Liver (tissue), 9 donors: Measurements from ENCODE around the gene FDX1. TPM values are rescaled to one million over a fixed set of nuclear protein-coding genes. Genes with fewer than 3 reads are reported as not detected.

Source experiments
- DNase-seq: peaks from one replicate; pipeline ENCODE4 v3.0.0-alpha.2; 2017; ENCODE audit warnings: low spot score
- H3K27ac ChIP-seq, 2 donors: one replicate each; pipeline ENCODE4 v1.7.0; 2013; ENCODE audit warnings: inconsistent platforms in 2 of 2, low read length in 2 of 2, control low read depth in 1 of 2, low read depth in 1 of 2, mild to moderate bottlenecking in 1 of 2
- H3K27me3 ChIP-seq, 4 donors: one replicate each; pipeline versions ENCODE4 v1.6.1 to v1.7.0; 2013; ENCODE audit warnings: low read length in 3 of 4, inconsistent platforms in 1 of 4, mild to moderate bottlenecking in 1 of 4, moderate library complexity in 1 of 4; ENCODE audit not compliant: control insufficient read depth in 4 of 4, insufficient read depth in 4 of 4
- H3K36me3 ChIP-seq, 4 donors: one replicate each; pipeline versions ENCODE4 v1.6.1 to v1.7.0; 2013; ENCODE audit warnings: low read length in 3 of 4, mild to moderate bottlenecking in 3 of 4, low read depth in 1 of 4, moderate library complexity in 1 of 4; ENCODE audit not compliant: control insufficient read depth in 4 of 4, insufficient read depth in 3 of 4
- H3K4me1 ChIP-seq, 4 donors: one replicate each; pipeline versions ENCODE4 v1.6.1 to v1.7.0; 2013; ENCODE audit warnings: low read length in 3 of 4, mild to moderate bottlenecking in 3 of 4, moderate library complexity in 1 of 4; ENCODE audit not compliant: control insufficient read depth in 4 of 4, insufficient read depth in 4 of 4
- H3K4me3 ChIP-seq, 3 donors: one replicate each; pipeline versions ENCODE4 v1.6.1 to v1.7.0; 2013; ENCODE audit warnings: low read length in 3 of 3, control low read depth in 1 of 3, low read depth in 1 of 3, mild to moderate bottlenecking in 1 of 3
- H3K9ac ChIP-seq, 2 donors: one replicate each; pipeline ENCODE4 v1.7.0; 2013; ENCODE audit warnings: low read length in 2 of 2, mild to moderate bottlenecking in 2 of 2, moderate library complexity in 2 of 2, control low read depth in 1 of 2, low read depth in 1 of 2
- H3K9me3 ChIP-seq, 4 donors: one replicate each; pipeline versions ENCODE4 v1.6.1 to v1.7.0; 2013; ENCODE audit warnings: low read length in 3 of 4; ENCODE audit not compliant: control insufficient read depth in 4 of 4
- ATF3 ChIP-seq: IDR thresholded peaks from 2 replicates; pipeline ENCODE4 v1.6.1; 2016; ENCODE audit warnings: antibody characterized with exemption
- CTCF ChIP-seq: fragments of 150-350 bp; IDR thresholded peaks from 2 replicates; pipeline ENCODE4 v1.5.1; 2017; ENCODE audit warnings: improper control_type of control experiment, low read depth, low read length; ENCODE audit not compliant: missing input control
- EGR1 ChIP-seq, 2 donors: IDR thresholded peaks; 2 replicates each; pipeline ENCODE4 v1.6.1; 2016 to 2018; ENCODE audit warnings: antibody characterized with exemption in 2 of 2, low read depth in 2 of 2
- HNF4A ChIP-seq, 2 donors: conservative IDR thresholded peaks; 2 replicates each; pipeline ENCODE4 v1.6.1; 2016; ENCODE audit warnings: antibody characterized with exemption in 2 of 2, mild to moderate bottlenecking in 2 of 2
- HNF4G ChIP-seq: IDR thresholded peaks from 2 replicates; pipeline ENCODE4 v1.6.1; 2016; ENCODE audit warnings: antibody characterized with exemption
- JUND ChIP-seq, 2 donors: IDR thresholded peaks; 2 replicates each; pipeline ENCODE4 v1.6.1; 2016; ENCODE audit warnings: antibody characterized with exemption in 2 of 2
- NR2F2 ChIP-seq: IDR thresholded peaks from 2 replicates; pipeline ENCODE4 v1.6.1; 2016; ENCODE audit warnings: antibody characterized with exemption
- RAD21 ChIP-seq, 2 donors: IDR thresholded peaks; 2 replicates each; pipeline ENCODE4 v1.6.1; 2016; ENCODE audit warnings: antibody characterized with exemption in 2 of 2, mild to moderate bottlenecking in 2 of 2
- REST ChIP-seq: IDR thresholded peaks from 2 replicates; pipeline ENCODE4 v1.6.1; 2016; ENCODE audit warnings: antibody characterized with exemption, mild to moderate bottlenecking
- TAF1 ChIP-seq: conservative IDR thresholded peaks from 2 replicates; pipeline ENCODE4 v1.6.1; 2016; ENCODE audit warnings: antibody characterized with exemption, mild to moderate bottlenecking
- YY1 ChIP-seq: IDR thresholded peaks from 2 replicates; pipeline ENCODE4 v1.6.1; 2016; ENCODE audit warnings: antibody characterized with exemption, mild to moderate bottlenecking
- ZBTB33 ChIP-seq: IDR thresholded peaks from 2 replicates; pipeline ENCODE4 v1.6.1; 2016; ENCODE audit warnings: antibody characterized with exemption
- WGBS: extraction: QIAGEN DNeasy Blood & Tissue Kit; methylation state at CpG from one replicate; pipeline ENCODE4 v1.1.7; 2013; 5-methylcytosine and 5-hydroxymethylcytosine counted together
- polyA plus RNA-seq, 2 donors: library from polyadenylated mRNA; stranded (reverse) in 1 of 2; unstranded in 1 of 2; fragments of 200-250 nt in 1 of 2; fragments of >200 nt in 1 of 2; fragmentation: Nextera tagmentation in 1 of 2; extraction: Ambion mirVana in 1 of 2; gene quantifications; one replicate each; pipeline versions ENCODE4 v1.2.1 to v1.2.3, GENCODE V29; 2013 to 2015
- total RNA-seq, 2 donors: library from RNA; depleted of rRNA; stranded (reverse); fragments of >200 nt; gene quantifications; one replicate each; pipeline ENCODE4 v1.2.3, GENCODE V29; 2014
- donor health status: healthy.
- donor health status: healthy.
- donor health status: healthy.
- donor health status: healthy.
- donor health status: healthy.

The FDX1 gene
- total and polyA plus RNA-seq, 4 donors = 6.8 to 28.8 (median 17.1) TPM

GRCh38 chr11:110474578-110474977 is 44.8 kb downstream of the FDX1 start:
- no peak for DNase-seq
- Histone ChIP-seq H3K4me3 (no peak overlapping the region), H3K27me3 (no peaks in the 10 kb centered on the region), H3K27ac (no peak overlapping the region), H3K9ac (no peak overlapping the region), H3K36me3 (no peaks in the 10 kb centered on the region), H3K9me3 (no peaks in the 10 kb centered on the region), H3K4me1 (no peaks in the 10 kb centered on the region)
- TF ChIP-seq JUND (IDR thresholded peaks at IDR 0.05) (no peak), HNF4A (conservative IDR thresholded peaks at IDR 0.05) (no peak), HNF4G (no peak), TAF1 (no peak), ATF3 (no peak), NR2F2 (no peak), YY1 (no peak), CTCF (no peak), EGR1 (IDR thresholded peaks at IDR 0.05; ENCODE audit: low read depth in 2 of 2) (no peak)
- WGBS = 95% methylated on average over 1 of the region's 1 CpG

GRCh38 chr11:110475671-110476070 is 45.9 kb downstream of the FDX1 start:
- Histone ChIP-seq H3K27ac (no peak overlapping the region), H3K36me3 (no peaks in the 10 kb centered on the region), H3K4me1 (no peaks in the 10 kb centered on the region), H3K9ac (no peak overlapping the region), H3K4me3 (no peak overlapping the region), H3K27me3 (no peaks in the 10 kb centered on the region), H3K9me3 (no peaks in the 10 kb centered on the region)
- TF ChIP-seq HNF4G (no peak), HNF4A (conservative IDR thresholded peaks at IDR 0.05) (no peak), YY1 (no peak), ZBTB33 (no peak)
- 97% methylated on average over 1 of the region's 1 CpG for WGBS
- no peak for DNase-seq

- H3K4me3 ChIP-seq = no peak overlapping the region
- no peak for DNase-seq
- no peak overlapping the region for H3K9ac ChIP-seq
These were observed 48.7 kb downstream of the FDX1 start for GRCh38 chr11:110478410-110478809.

More at GRCh38 chr11:110478410-110478809, 48.7 kb downstream of the FDX1 start:
- 67% methylated on average over 12 of the region's 12 CpGs for WGBS
- no peaks in the 10 kb centered on the region for H3K36me3 ChIP-seq
- H3K27me3 ChIP-seq = no peaks in the 10 kb centered on the region
- H3K9me3 ChIP-seq = no peaks in the 10 kb centered on the region
- H3K4me1 ChIP-seq = no peaks in the 10 kb centered on the region
- TF ChIP-seq REST (no peak), RAD21 (IDR thresholded peaks at IDR 0.05) (peak in 1 of 2 donors; percentile 33), CTCF (peak; percentile 0)
- H3K27ac ChIP-seq = no peak overlapping the region
